Suprapubic skin (tissue), 4 donors: Measurements from ENCODE around the gene HEPN1. TPM values are rescaled to one million over a fixed set of nuclear protein-coding genes. Genes with fewer than 3 reads are reported as not detected.

Experiments used
- DNase-seq, 2 donors: peaks; one replicate each; pipeline ENCODE4 v3.0.0-alpha.2; 2019; ENCODE audit warnings: low spot score in 2 of 2
- H3K27ac ChIP-seq: fragments of 200-600 bp; sonication (generic); one replicate; pipeline ENCODE4 v1.5.1; 2019
- H3K27me3 ChIP-seq: fragments of 200-600 bp; sonication (generic); one replicate; pipeline ENCODE4 v1.5.1; 2019
- H3K36me3 ChIP-seq: fragments of 200-600 bp; sonication (generic); one replicate; pipeline ENCODE4 v1.5.1; 2019
- H3K4me1 ChIP-seq: fragments of 200-600 bp; sonication (generic); one replicate; pipeline ENCODE4 v1.5.1; 2019
- H3K4me3 ChIP-seq: fragments of 200-600 bp; sonication (generic); one replicate; pipeline ENCODE4 v1.5.1; 2019; ENCODE audit warnings: mild to moderate bottlenecking
- H3K9me3 ChIP-seq: fragments of 200-600 bp; sonication (generic); one replicate; pipeline ENCODE4 v1.5.1; 2019
- EP300 ChIP-seq: sonication (generic); formaldehyde crosslinking; IDR thresholded peaks from one replicate; pipeline ENCODE4 v1.6.1; 2017; ENCODE audit warnings: antibody characterized with exemption
- POLR2A ChIP-seq, 2 donors: fragments of 450-650 bp; IDR thresholded peaks; one replicate each; pipeline ENCODE4 v1.6.1; 2017; ENCODE audit warnings: antibody characterized with exemption in 2 of 2, mild to moderate bottlenecking in 2 of 2, moderate library complexity in 2 of 2
- POLR2AphosphoS5 ChIP-seq, 3 donors: sonication (generic); formaldehyde crosslinking; IDR thresholded peaks; one replicate each; pipeline ENCODE4 v1.6.1; 2017; ENCODE audit warnings: antibody characterized with exemption in 3 of 3
- WGBS: methylation state at CpG from one replicate; pipeline ENCODE4 v1.1.5; 2018; 5-methylcytosine and 5-hydroxymethylcytosine counted together
- total RNA-seq, 4 donors: library from RNA; depleted of rRNA; stranded (reverse); fragments of >200 nt; gene quantifications; one replicate each; pipeline ENCODE4 v1.1.0, GENCODE V29; 2016
- TF ChIP-seq, protein P1 (sequence below), 2 donors: fragments of 200-600 bp in 1 of 2; fragments of 450-650 bp in 1 of 2; sonication (generic) in 1 of 2; IDR thresholded peaks; one replicate each; pipeline ENCODE4 v1.5.1; 2016 to 2019; ENCODE audit warnings: antibody characterized with exemption in 2 of 2, mild to moderate bottlenecking in 1 of 2, moderate library complexity in 1 of 2

Gene HEPN1
- total RNA-seq, 4 donors from 2014 or later, result not detected

GRCh38 chr11:124884869-124885479, 34.1 kb upstream of the HEPN1 start:
- Histone ChIP-seq H3K36me3 (no peaks in the 10 kb centered on the region), H3K4me1 (peaks cover 18% of the 10 kb centered on the region), H3K4me3 (no peak overlapping the region), H3K27ac (no peak overlapping the region), H3K9me3 (no peaks in the 10 kb centered on the region), H3K27me3 (no peaks in the 10 kb centered on the region)
- WGBS, result 70% methylated on average over 5 of the region's 5 CpGs
- no peak for TF ChIP-seq POLR2AphosphoS5 (IDR thresholded peaks at IDR 0.05)
- TF ChIP-seq POLR2A (IDR thresholded peaks at IDR 0.05), result no peak
- TF ChIP-seq EP300, result no peak
- TF ChIP-seq, protein P1, sequence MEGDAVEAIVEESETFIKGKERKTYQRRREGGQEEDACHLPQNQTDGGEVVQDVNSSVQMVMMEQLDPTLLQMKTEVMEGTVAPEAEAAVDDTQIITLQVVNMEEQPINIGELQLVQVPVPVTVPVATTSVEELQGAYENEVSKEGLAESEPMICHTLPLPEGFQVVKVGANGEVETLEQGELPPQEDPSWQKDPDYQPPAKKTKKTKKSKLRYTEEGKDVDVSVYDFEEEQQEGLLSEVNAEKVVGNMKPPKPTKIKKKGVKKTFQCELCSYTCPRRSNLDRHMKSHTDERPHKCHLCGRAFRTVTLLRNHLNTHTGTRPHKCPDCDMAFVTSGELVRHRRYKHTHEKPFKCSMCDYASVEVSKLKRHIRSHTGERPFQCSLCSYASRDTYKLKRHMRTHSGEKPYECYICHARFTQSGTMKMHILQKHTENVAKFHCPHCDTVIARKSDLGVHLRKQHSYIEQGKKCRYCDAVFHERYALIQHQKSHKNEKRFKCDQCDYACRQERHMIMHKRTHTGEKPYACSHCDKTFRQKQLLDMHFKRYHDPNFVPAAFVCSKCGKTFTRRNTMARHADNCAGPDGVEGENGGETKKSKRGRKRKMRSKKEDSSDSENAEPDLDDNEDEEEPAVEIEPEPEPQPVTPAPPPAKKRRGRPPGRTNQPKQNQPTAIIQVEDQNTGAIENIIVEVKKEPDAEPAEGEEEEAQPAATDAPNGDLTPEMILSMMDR (IDR thresholded peaks at IDR 0.05), result no peak
- DNase-seq, result peak in 1 of 2 donors; percentile 47

- H3K27me3 ChIP-seq, result no peaks in the 10 kb centered on the region
- no peaks in the 10 kb centered on the region for H3K36me3 ChIP-seq
- no peak overlapping the region for H3K27ac ChIP-seq
- no peaks in the 10 kb centered on the region for H3K9me3 ChIP-seq
- WGBS, result 75% methylated on average over 11 of the region's 11 CpGs
- H3K4me1 ChIP-seq, result peaks cover 27% of the 10 kb centered on the region
- DNase-seq, result peak in 1 of 2 donors; percentile 66
- TF ChIP-seq, protein P1 (IDR thresholded peaks at IDR 0.05), result no peak
- TF ChIP-seq POLR2AphosphoS5 (IDR thresholded peaks at IDR 0.05), result no peak
- no peak for TF ChIP-seq EP300
- TF ChIP-seq POLR2A (IDR thresholded peaks at IDR 0.05), result no peak
- no peak overlapping the region for H3K4me3 ChIP-seq
Measured at GRCh38 chr11:124886476-124886875, 32.6 kb upstream of the HEPN1 start.

- H3K4me1 ChIP-seq, result peaks cover 27% of the 10 kb centered on the region
- no peak overlapping the region for H3K4me3 ChIP-seq
- no peaks in the 10 kb centered on the region for H3K9me3 ChIP-seq
- no peaks in the 10 kb centered on the region for H3K36me3 ChIP-seq
- no peaks in the 10 kb centered on the region for H3K27me3 ChIP-seq
- no peak overlapping the region for H3K27ac ChIP-seq
- no peak for DNase-seq
- WGBS, result 90% methylated on average over 11 of the region's 12 CpGs
- TF ChIP-seq, protein P1 (IDR thresholded peaks at IDR 0.05), result no peak
- TF ChIP-seq POLR2A (IDR thresholded peaks at IDR 0.05) (no peak), EP300 (no peak), POLR2AphosphoS5 (IDR thresholded peaks at IDR 0.05) (no peak)
Measured at GRCh38 chr11:124886978-124887666, 31.9 kb upstream of the HEPN1 start.

DNA sequence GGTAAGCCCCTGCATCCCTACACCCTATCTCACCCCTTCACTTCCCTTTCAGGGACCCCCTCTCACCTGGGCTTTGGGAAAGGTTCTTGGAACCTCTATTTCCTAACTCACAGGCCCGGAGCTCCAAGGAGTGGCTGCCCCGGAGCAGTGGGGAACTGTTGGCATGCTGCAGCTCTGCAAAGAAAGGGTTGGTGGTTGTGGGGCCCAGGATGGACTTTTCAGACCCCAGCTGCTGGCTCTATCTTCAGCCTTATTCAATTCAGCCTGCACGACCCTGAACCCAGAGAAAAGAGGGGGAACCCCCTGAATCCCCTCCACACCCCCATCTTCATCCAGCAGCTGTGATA, 31.4 kb upstream of the HEPN1 start:
- no peaks in the 10 kb centered on the region for H3K9me3 ChIP-seq
- 74% methylated on average over 3 of the region's 3 CpGs for WGBS
- TF ChIP-seq EP300 (no peak), POLR2AphosphoS5 (IDR thresholded peaks at IDR 0.05) (no peak), POLR2A (IDR thresholded peaks at IDR 0.05) (no peak)
- TF ChIP-seq, protein P1 (IDR thresholded peaks at IDR 0.05), result no peak
- no peaks in the 10 kb centered on the region for H3K27me3 ChIP-seq
- H3K27ac ChIP-seq, result no peak overlapping the region
- no peak overlapping the region for H3K4me3 ChIP-seq
- peaks cover 29% of the 10 kb centered on the region for H3K4me1 ChIP-seq
- DNase-seq, result no peak
- H3K36me3 ChIP-seq, result no peaks in the 10 kb centered on the region

DNA sequence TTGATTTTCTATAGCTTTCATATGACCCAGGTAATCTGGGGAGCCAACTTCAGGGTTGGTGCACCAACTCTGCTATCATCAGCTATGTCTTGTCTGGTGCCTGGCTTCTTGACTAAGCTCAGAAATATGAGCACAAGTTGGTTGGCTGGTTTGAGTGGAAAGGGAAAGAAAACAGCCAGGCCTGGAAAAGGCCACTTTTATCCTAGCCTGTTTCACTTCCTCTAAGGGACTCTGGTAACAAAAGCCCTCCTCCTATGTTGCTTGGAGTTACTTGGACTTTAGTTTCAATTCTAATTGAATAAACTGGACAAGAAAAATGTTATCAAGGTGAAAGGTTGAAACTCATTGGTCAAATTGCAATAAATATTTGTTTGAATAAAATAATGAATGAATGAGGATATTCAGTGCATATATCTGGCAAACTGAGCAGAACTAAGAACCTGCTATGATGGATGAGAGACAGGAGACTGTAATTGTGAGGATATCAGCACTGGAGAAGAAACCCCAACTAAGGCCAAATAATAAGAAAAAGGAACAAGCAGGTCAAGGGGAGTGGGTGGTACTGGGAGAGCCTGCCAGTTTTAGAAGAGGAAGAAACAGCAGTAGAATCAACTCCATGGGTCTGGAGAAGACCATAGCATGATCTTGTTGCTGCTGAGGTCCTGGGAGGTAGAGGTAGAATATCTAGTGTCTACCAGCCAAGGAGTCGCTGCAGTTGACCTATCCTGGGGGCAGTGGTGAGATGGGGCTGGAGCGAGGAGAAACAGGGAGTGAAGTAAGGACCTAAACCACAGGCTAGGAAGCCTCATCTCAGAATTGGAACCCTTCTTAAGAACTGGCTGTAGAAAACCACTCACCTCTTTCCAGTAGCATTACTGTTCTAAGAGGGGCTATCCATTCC, 29.6 kb upstream of the HEPN1 start:
- Histone ChIP-seq H3K4me1 (peaks cover 40% of the 10 kb centered on the region), H3K4me3 (no peak overlapping the region), H3K27ac (no peak overlapping the region), H3K27me3 (no peaks in the 10 kb centered on the region), H3K36me3 (no peaks in the 10 kb centered on the region), H3K9me3 (no peaks in the 10 kb centered on the region)
- TF ChIP-seq POLR2A (IDR thresholded peaks at IDR 0.05), result no peak
- DNase-seq, result no peak
- WGBS, result 95% methylated on average over 2 of the region's 2 CpGs
